ENCODE data around the gene ZNF407. TPM values are rescaled to one million over a fixed set of nuclear protein-coding genes. Genes with fewer than 3 reads are reported as not detected.

Gene ZNF407
- total and polyA plus RNA-seq, 2 donors from 2014 or later, result 2.5 to 17.8 TPM

GRCh38 chr18:74714791-74715190 is 117.1 kb downstream of the ZNF407 start:
- FAIRE-seq (no peak), DNase-seq (peak in 2 of 5 donors; percentile 10 to 26)
- no peak for TF ChIP-seq CTCF (IDR thresholded peaks at IDR 0.05; ENCODE audit: borderline replicate concordance, extremely low read depth, insufficient read depth)
- no peak overlapping the region for H3K9ac ChIP-seq (ENCODE audit: low read length in 3 of 3)
- H3K4me3 ChIP-seq (ENCODE audit: low read length in 3 of 3), result no peak overlapping the region
- H3K27me3 ChIP-seq (ENCODE audit: control insufficient read depth, insufficient read depth, low read length), result no peaks in the 10 kb centered on the region
- peaks cover 0 to 2% (median 0%) of the 10 kb centered on the region in 3 donors for H3K9me3 ChIP-seq (ENCODE audit: control insufficient read depth in 2 of 3, insufficient read depth in 1 of 3, low read length in 3 of 3)
- H3K36me3 ChIP-seq (ENCODE audit: control insufficient read depth in 2 of 3, insufficient read depth in 3 of 3, low read length in 3 of 3), result no peaks in the 10 kb centered on the region
- peaks cover 0 to 5% (median 2%) of the 10 kb centered on the region in 3 donors for H3K4me1 ChIP-seq (ENCODE audit: control insufficient read depth in 2 of 3, insufficient read depth in 2 of 3, low read depth in 1 of 3, low read length in 3 of 3)
- intact Hi-C loops (cut with DNase I), result no loop called here
- no peak overlapping the region for H3K27ac ChIP-seq (ENCODE audit: low read depth in 2 of 2, low read length in 2 of 2)

GRCh38 chr18:74715306-74715705 is 117.6 kb downstream of the ZNF407 start:
- TF ChIP-seq CTCF (IDR thresholded peaks at IDR 0.05; ENCODE audit: borderline replicate concordance, extremely low read depth, insufficient read depth), result no peak
- DNase-seq (no peak), FAIRE-seq (no peak)
- Histone ChIP-seq H3K9ac (ENCODE audit: low read length in 3 of 3) (no peak overlapping the region), H3K36me3 (ENCODE audit: control insufficient read depth in 2 of 3, insufficient read depth in 3 of 3, low read length in 3 of 3) (no peaks in the 10 kb centered on the region), H3K4me1 (ENCODE audit: control insufficient read depth in 2 of 3, insufficient read depth in 2 of 3, low read depth in 1 of 3, low read length in 3 of 3) (peaks cover 0 to 5% (median 2%) of the 10 kb centered on the region in 3 donors), H3K27ac (ENCODE audit: low read depth in 2 of 2, low read length in 2 of 2) (no peak overlapping the region), H3K4me3 (ENCODE audit: low read length in 3 of 3) (no peak overlapping the region), H3K9me3 (ENCODE audit: control insufficient read depth in 2 of 3, insufficient read depth in 1 of 3, low read length in 3 of 3) (peaks cover 0 to 4% (median 0%) of the 10 kb centered on the region in 3 donors), H3K27me3 (ENCODE audit: control insufficient read depth, insufficient read depth, low read length) (no peaks in the 10 kb centered on the region)
- intact Hi-C loops (cut with DNase I), result no loop called here

- peaks cover 0 to 4% (median 0%) of the 10 kb centered on the region in 3 donors for H3K9me3 ChIP-seq (ENCODE audit: control insufficient read depth in 2 of 3, insufficient read depth in 1 of 3, low read length in 3 of 3)
Measured at GRCh38 chr18:74715865-74716712, 118.4 kb downstream of the ZNF407 start.

More at GRCh38 chr18:74715865-74716712, 118.4 kb downstream of the ZNF407 start:
- no peak overlapping the region for H3K9ac ChIP-seq (ENCODE audit: low read length in 3 of 3)
- no peaks in the 10 kb centered on the region for H3K27me3 ChIP-seq (ENCODE audit: control insufficient read depth, insufficient read depth, low read length)
- H3K27ac ChIP-seq (ENCODE audit: low read depth in 2 of 2, low read length in 2 of 2), result no peak overlapping the region
- no peak for DNase-seq
- H3K36me3 ChIP-seq (ENCODE audit: control insufficient read depth in 2 of 3, insufficient read depth in 3 of 3, low read length in 3 of 3), result no peaks in the 10 kb centered on the region
- no peak for TF ChIP-seq CTCF (IDR thresholded peaks at IDR 0.05; ENCODE audit: borderline replicate concordance, extremely low read depth, insufficient read depth)
- peak overlapping the region in 2 of 3 donors; percentile 9 to 26 for H3K4me3 ChIP-seq (ENCODE audit: low read length in 3 of 3)
- peaks cover 0 to 5% (median 2%) of the 10 kb centered on the region in 3 donors for H3K4me1 ChIP-seq (ENCODE audit: control insufficient read depth in 2 of 3, insufficient read depth in 2 of 3, low read depth in 1 of 3, low read length in 3 of 3)
- intact Hi-C loops (cut with DNase I), result no loop called here
- peak; percentile 46 for FAIRE-seq
